Ovary (tissue), 3 donors: ENCODE results near the gene BCL7A.

Experiments
- CTCF ChIP-seq, 3 donors: fragments of 450-650 bp in 2 of 3; fragments of 200-600 bp in 1 of 3; IDR thresholded peaks; one replicate each; pipeline versions ENCODE4 v1.5.1 to v1.8.0; 2016 to 2022; ENCODE audit warnings: antibody characterized with exemption in 3 of 3, mild to moderate bottlenecking in 1 of 3
- POLR2A ChIP-seq: fragments of 450-650 bp; IDR thresholded peaks from one replicate; pipeline ENCODE4 v1.6.1; 2017; ENCODE audit warnings: antibody characterized with exemption, mild to moderate bottlenecking, moderate library complexity
- donor health status: DM: no; HTN: no; CAD: no.

- no peak for TF ChIP-seq CTCF (IDR thresholded peaks at IDR 0.05)
- TF ChIP-seq POLR2A, result no peak
Observed at GRCh38 chr12:121974026-121974985, 47.4 kb upstream of the BCL7A start.
